GM18867 (cell line): Measurements from ENCODE around the gene TAF8.

Source experiments
- ATAC-seq: cut with Tn5 transposase; IDR thresholded peaks from one replicate; pipeline ENCODE4 v1.9.1; 2021; ENCODE audit warnings: mild to moderate bottlenecking, moderate library complexity; ENCODE audit not compliant: unreplicated experiment

The TAF8 gene

GRCh38 chr6:42120895-42121865 lies 70.9 kb downstream of the TAF8 start:
- ATAC-seq: no peak

- no peak for ATAC-seq
These were observed 73.2 kb downstream of the TAF8 start for GRCh38 chr6:42123379-42124103.

GRCh38 chr6:42124223-42124836 lies 74.0 kb downstream of the TAF8 start:
- no peak for ATAC-seq

- ATAC-seq: no peak
These were observed 74.9 kb downstream of the TAF8 start for GRCh38 chr6:42125231-42125630.

- no peak for ATAC-seq
These were observed 75.3 kb downstream of the TAF8 start for GRCh38 chr6:42125663-42126062.

GRCh38 chr6:42128460-42129359 lies 78.4 kb downstream of the TAF8 start:
- no peak for ATAC-seq

- ATAC-seq: no peak
These were observed 79.0 kb downstream of the TAF8 start for GRCh38 chr6:42129360-42129676.

- no peak for ATAC-seq
These were observed 81.2 kb downstream of the TAF8 start for GRCh38 chr6:42131531-42131930.

- ATAC-seq: no peak
These were observed 83.6 kb downstream of the TAF8 start for GRCh38 chr6:42133926-42134325.

GRCh38 chr6:42135161-42135560 lies 84.8 kb downstream of the TAF8 start:
- no peak for ATAC-seq

- ATAC-seq: no peak
These were observed 85.4 kb downstream of the TAF8 start for GRCh38 chr6:42135722-42136121.

- ATAC-seq: no peak
These were observed 86.3 kb downstream of the TAF8 start for GRCh38 chr6:42136508-42137193.
